GM19328 (cell line): ENCODE measurements around the gene C16orf46.

Source experiments
- ATAC-seq: cut with Tn5 transposase; IDR thresholded peaks from one replicate; pipeline ENCODE4 v1.9.1; 2021; ENCODE audit warnings: mild to moderate bottlenecking, moderate library complexity; ENCODE audit not compliant: unreplicated experiment

The C16orf46 gene

DNA sequence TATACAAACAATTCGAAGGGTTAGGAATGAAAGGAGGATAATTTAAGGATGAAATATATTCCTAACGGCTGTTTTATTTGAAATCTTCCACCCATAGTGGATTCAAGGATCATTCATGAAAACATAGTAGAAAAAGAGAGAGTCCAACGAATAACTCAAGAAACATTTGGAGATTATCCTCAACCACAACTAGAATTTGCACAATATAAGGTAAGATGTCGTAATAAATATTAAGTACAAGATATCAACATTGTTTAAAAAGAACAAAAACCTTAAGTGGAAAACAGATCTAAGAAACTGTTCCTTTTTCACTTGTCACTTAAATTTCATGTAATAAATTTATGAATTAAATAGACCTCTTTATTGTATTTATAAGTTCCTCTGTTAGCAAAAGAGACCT lies 50.6 kb downstream of the C16orf46 start:
- no peak for ATAC-seq

DNA sequence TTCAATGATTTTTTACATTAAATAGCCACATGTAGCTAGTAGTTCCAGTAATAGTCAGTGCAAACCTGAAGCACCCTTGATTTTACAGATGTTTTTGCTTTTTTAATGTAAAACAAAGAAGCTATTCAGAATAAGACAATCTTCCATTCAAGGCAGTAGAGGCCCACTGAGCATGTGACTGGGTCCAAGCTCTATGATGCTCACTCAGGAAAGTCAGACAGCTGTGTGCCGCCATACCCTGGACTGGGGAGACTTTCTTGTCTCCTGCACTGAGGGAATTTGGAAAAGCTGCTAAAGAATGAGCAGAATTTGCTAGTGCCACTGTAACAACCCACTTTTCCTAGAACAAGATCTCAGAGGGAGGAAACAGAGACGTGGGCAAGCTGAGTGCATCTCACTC lies 58.5 kb downstream of the C16orf46 start:
- no peak for ATAC-seq

- ATAC-seq = no peak
Measured at GRCh38 chr16:81014672-81015071, 62.4 kb downstream of the C16orf46 start.

GRCh38 chr16:81012974-81013373 lies 64.1 kb downstream of the C16orf46 start:
- no peak for ATAC-seq
